Esophagus muscularis mucosa (tissue), 4 donors: ENCODE data around the gene TTC39C. TPM values are rescaled to one million over a fixed set of nuclear protein-coding genes. Genes with fewer than 3 reads are reported as not detected.

ENCODE experiments used
- DNase-seq: peaks from one replicate; pipeline ENCODE4 v3.0.0-alpha.2; 2017; ENCODE audit errors: extremely low spot score
- H3K27ac ChIP-seq, 4 donors: fragments of 200-600 bp; sonication (generic); replicated peaks in 1 of 4; 1 replicate in 3 of 4; 2 replicates in 1 of 4; pipeline ENCODE4 v1.5.1; 2016 to 2019; ENCODE audit warnings: mild to moderate bottlenecking in 1 of 4
- H3K27me3 ChIP-seq, 4 donors: fragments of 200-600 bp; sonication (generic); one replicate each; pipeline versions ENCODE4 v1.5.1 to v1.6.0; 2016 to 2019
- H3K36me3 ChIP-seq, 4 donors: fragments of 200-600 bp; sonication (generic); one replicate each; pipeline ENCODE4 v1.5.1; 2016 to 2019
- H3K4me1 ChIP-seq, 4 donors: fragments of 200-600 bp; sonication (generic); one replicate each; pipeline ENCODE4 v1.5.1; 2016 to 2019
- H3K4me3 ChIP-seq, 4 donors: fragments of 200-600 bp; sonication (generic); 1 replicate in 2 of 4; 2 replicates in 2 of 4; pipeline ENCODE4 v1.5.1; 2016 to 2019; ENCODE audit warnings: mild to moderate bottlenecking in 4 of 4, moderate library complexity in 1 of 4
- H3K9me3 ChIP-seq, 4 donors: fragments of 200-600 bp; sonication (generic); 1 replicate in 3 of 4; 2 replicates in 1 of 4; pipeline ENCODE4 v1.5.1; 2016 to 2019
- CTCF ChIP-seq, 3 experiments: fragments of 200-600 bp in 2 of 3; fragments of 450-650 bp in 1 of 3; sonication (generic) in 2 of 3; IDR thresholded peaks; one replicate each; pipeline ENCODE4 v1.5.1; 2017 to 2019; ENCODE audit warnings: antibody characterized with exemption in 3 of 3, mild to moderate bottlenecking in 2 of 3, moderate library complexity in 1 of 3
- EP300 ChIP-seq: sonication (generic); formaldehyde crosslinking; IDR thresholded peaks from one replicate; pipeline ENCODE4 v1.6.1; 2017; ENCODE audit warnings: antibody characterized with exemption
- POLR2A ChIP-seq: fragments of 450-650 bp; IDR thresholded peaks from one replicate; pipeline ENCODE4 v1.6.1; 2017; ENCODE audit warnings: antibody characterized with exemption, moderate library complexity, mild to moderate bottlenecking, low read depth
- POLR2AphosphoS5 ChIP-seq, 2 donors: sonication (generic); formaldehyde crosslinking; IDR thresholded peaks; one replicate each; pipeline ENCODE4 v1.6.1; 2017; ENCODE audit warnings: antibody characterized with exemption in 2 of 2
- WGBS: methylation state at CpG from one replicate; pipeline ENCODE4 v1.1.5; 2018; 5-methylcytosine and 5-hydroxymethylcytosine counted together
- intact Hi-C: fragments of 100-400 bp; cut with DNase I; formaldehyde crosslinking; loops from one replicate; pipeline ENCODE4 v1.15.1; 2023
- total RNA-seq, 4 donors: library from RNA; depleted of rRNA; stranded (reverse); fragments of >200 nt; gene quantifications; one replicate each; pipeline versions ENCODE4 v1.1.0 to v1.2.1, GENCODE V29; 2016

Gene TTC39C
- total RNA-seq, 4 donors from 2014 or later: 32.3 to 45.4 (median 34.8) TPM

- 81% methylated on average over 5 of the region's 5 CpGs for WGBS
- intact Hi-C loops: no loop called here
- H3K4me3 ChIP-seq: no peak overlapping the region
These were observed 7.7 kb upstream of the TTC39C start for GRCh38 chr18:24006712-24007313.

GRCh38 chr18:24009246-24009645 is 5.3 kb upstream of the TTC39C start:
- Histone ChIP-seq H3K4me1 (peaks cover 0 to 13% (median 3%) of the 10 kb centered on the region in 4 donors), H3K9me3 (no peaks in the 10 kb centered on the region), H3K4me3 (no peak overlapping the region), H3K36me3 (no peaks in the 10 kb centered on the region), H3K27ac (no peak overlapping the region), H3K27me3 (no peaks in the 10 kb centered on the region)
- no peak for TF ChIP-seq EP300
- TF ChIP-seq POLR2A: no peak
- no peak for TF ChIP-seq POLR2AphosphoS5 (IDR thresholded peaks at IDR 0.05)
- no peak for TF ChIP-seq CTCF (IDR thresholded peaks at IDR 0.05)
- 46% methylated on average over 1 of the region's 1 CpG for WGBS
- intact Hi-C loops: no loop called here
- no peak for DNase-seq

More at GRCh38 chr18:24006712-24007313, 7.7 kb upstream of the TTC39C start:
- Histone ChIP-seq H3K27ac (no peak overlapping the region), H3K9me3 (no peaks in the 10 kb centered on the region), H3K36me3 (no peaks in the 10 kb centered on the region), H3K27me3 (no peaks in the 10 kb centered on the region), H3K4me1 (no peaks in the 10 kb centered on the region)
- peak; percentile 47 for DNase-seq
- TF ChIP-seq CTCF (IDR thresholded peaks at IDR 0.05): no peak
- no peak for TF ChIP-seq POLR2AphosphoS5 (IDR thresholded peaks at IDR 0.05)
- TF ChIP-seq POLR2A: no peak

GRCh38 chr18:24009651-24010333 is 4.8 kb upstream of the TTC39C start:
- Histone ChIP-seq H3K27ac (no peak overlapping the region), H3K9me3 (no peaks in the 10 kb centered on the region), H3K4me1 (peaks cover 0 to 13% (median 3%) of the 10 kb centered on the region in 4 donors), H3K27me3 (no peaks in the 10 kb centered on the region), H3K36me3 (no peaks in the 10 kb centered on the region), H3K4me3 (no peak overlapping the region)
- intact Hi-C loops: loop anchor here (5.0 to 10.0 kb wide), 3 partner anchors 55 to 175 kb away; no protein-coding TSS in a partner anchor
- TF ChIP-seq POLR2AphosphoS5 (IDR thresholded peaks at IDR 0.05) (no peak), POLR2A (no peak), EP300 (no peak), CTCF (IDR thresholded peaks at IDR 0.05) (no peak)
- DNase-seq: peak; percentile 88
- 85% methylated on average over 7 of the region's 7 CpGs for WGBS

- peak; percentile 72 for DNase-seq
- H3K27me3 ChIP-seq: no peaks in the 10 kb centered on the region
- H3K4me3 ChIP-seq: no peak overlapping the region
- H3K36me3 ChIP-seq: no peaks in the 10 kb centered on the region
- intact Hi-C loops: loop anchor here (5.0 to 10.0 kb wide), 3 partner anchors 56 to 176 kb away; no protein-coding TSS in a partner anchor
- TF ChIP-seq EP300 (no peak), POLR2AphosphoS5 (IDR thresholded peaks at IDR 0.05) (no peak), CTCF (IDR thresholded peaks at IDR 0.05) (no peak), POLR2A (no peak)
- no peak overlapping the region for H3K27ac ChIP-seq
- no peaks in the 10 kb centered on the region for H3K9me3 ChIP-seq
- H3K4me1 ChIP-seq: peaks cover 4 to 17% (median 8%) of the 10 kb centered on the region in 4 donors
- 86% methylated on average over 7 of the region's 7 CpGs for WGBS
These were observed 3.9 kb upstream of the TTC39C start for GRCh38 chr18:24010673-24011072.
